Measurements from ENCODE around the gene RANBP10. TPM values are rescaled to one million over a fixed set of nuclear protein-coding genes. Genes with fewer than 3 reads are reported as not detected.

Gene RANBP10
- total RNA-seq, 1 experiment from 2014 or later, result 15.6 TPM

GRCh38 chr16:67842509-67843342 lies 36.4 kb upstream of the RANBP10 start:
- Histone ChIP-seq H4K91ac (ENCODE audit: insufficient read length, low read depth, low read length) (no peak overlapping the region), H2AFZ (ENCODE audit: low read length) (no peak overlapping the region), H4K20me1 (ENCODE audit: control insufficient read depth, insufficient read depth, insufficient read length) (no peaks in the 10 kb centered on the region), H3K79me1 (ENCODE audit: insufficient read depth, low read depth, low read length, poor library complexity, severe bottlenecking) (no peaks in the 10 kb centered on the region), H2BK120ac (ENCODE audit: low read depth, low read length, poor library complexity, severe bottlenecking) (no peak overlapping the region), H3K4me2 (ENCODE audit: insufficient read depth, insufficient read length, low read length) (peak overlapping the region; percentile 85), H3K23me2 (ENCODE audit: insufficient read length, low read depth, low read length, poor library complexity, severe bottlenecking) (peaks cover 14% of the 10 kb centered on the region), H3T11ph (ENCODE audit: low read length) (no peak overlapping the region), H2BK5ac (ENCODE audit: insufficient read length, low read length) (no peak overlapping the region), H3K18ac (ENCODE audit: insufficient read length, low read depth, low read length) (no peak overlapping the region), H3K4ac (ENCODE audit: low read depth, low read length) (no peak overlapping the region), H4K5ac (ENCODE audit: insufficient read length, low read depth, low read length) (no peak overlapping the region), H3K9ac (ENCODE audit: extremely low read depth, insufficient read length, low read length) (peak overlapping the region; percentile 73), H2BK20ac (ENCODE audit: low read depth, low read length, poor library complexity, severe bottlenecking) (no peak overlapping the region), H3K79me2 (ENCODE audit: insufficient read depth, low read length) (peaks cover 4% of the 10 kb centered on the region; the same call in 1 of the 2 replicates), H4K8ac (replicated peaks; ENCODE audit: insufficient read length, low read depth, low read length) (no peak overlapping the region), H2BK15ac (ENCODE audit: low read depth, low read length) (no peak overlapping the region), H3K9me3 (ENCODE audit: control insufficient read depth, low read depth, low read length) (no peaks in the 10 kb centered on the region), H3K27me3 (ENCODE audit: insufficient read depth, low read length) (no peaks in the 10 kb centered on the region), H3K27ac (ENCODE audit: insufficient read length, low read depth, low read length) (no peak overlapping the region), H2BK12ac (ENCODE audit: insufficient read length, low read depth, low read length) (no peak overlapping the region), H3K4me1 (ENCODE audit: insufficient read depth, low read length) (peaks cover 10% of the 10 kb centered on the region; the same call in 1 of the 2 replicates), H3K14ac (ENCODE audit: insufficient read depth, low read length) (peak overlapping the region; percentile 76), H2AK5ac (ENCODE audit: insufficient read length, low read length) (no peak overlapping the region), H3K23ac (ENCODE audit: insufficient read length, low read depth, low read length) (no peak overlapping the region), H3K56ac (ENCODE audit: insufficient read length, low read depth, low read length) (no peak overlapping the region)
- Mint-ChIP-seq H3K4me3 (peak overlapping the region; percentile 90 to 92), H3K27me3 (ENCODE audit: low read depth) (no peaks in the 10 kb centered on the region), H3K9me3 (no peaks in the 10 kb centered on the region), H3K27ac (peak overlapping the region in 2 of 3 experiments; percentile 76 to 92; a peak in 3 of 7 replicates), H3K36me3 (ENCODE audit: insufficient read depth in 1 of 3, low read depth in 3 of 3) (peaks cover 0 to 7% (median 4%) of the 10 kb centered on the region in 3 experiments; a peak in 4 of 7 replicates), H3K4me1 (peaks cover 38 to 45% of the 10 kb centered on the region in 2 experiments)
- no CpG with 5 or more reads among the region's 67 CpGs for WGBS (ENCODE audit: extremely low coverage, insufficient read length, low lambda C conversion rate)
- DNase-seq, result peak; percentile 68
- peak; percentile 44 for TF ChIP-seq CTCF (conservative IDR thresholded peaks at IDR 0.05)
